ENCODE results near the gene FAM170B.
A peak's percentile ranks its signal among the peaks of the same experiment; 100 is the strongest.

The FAM170B gene

DNA sequence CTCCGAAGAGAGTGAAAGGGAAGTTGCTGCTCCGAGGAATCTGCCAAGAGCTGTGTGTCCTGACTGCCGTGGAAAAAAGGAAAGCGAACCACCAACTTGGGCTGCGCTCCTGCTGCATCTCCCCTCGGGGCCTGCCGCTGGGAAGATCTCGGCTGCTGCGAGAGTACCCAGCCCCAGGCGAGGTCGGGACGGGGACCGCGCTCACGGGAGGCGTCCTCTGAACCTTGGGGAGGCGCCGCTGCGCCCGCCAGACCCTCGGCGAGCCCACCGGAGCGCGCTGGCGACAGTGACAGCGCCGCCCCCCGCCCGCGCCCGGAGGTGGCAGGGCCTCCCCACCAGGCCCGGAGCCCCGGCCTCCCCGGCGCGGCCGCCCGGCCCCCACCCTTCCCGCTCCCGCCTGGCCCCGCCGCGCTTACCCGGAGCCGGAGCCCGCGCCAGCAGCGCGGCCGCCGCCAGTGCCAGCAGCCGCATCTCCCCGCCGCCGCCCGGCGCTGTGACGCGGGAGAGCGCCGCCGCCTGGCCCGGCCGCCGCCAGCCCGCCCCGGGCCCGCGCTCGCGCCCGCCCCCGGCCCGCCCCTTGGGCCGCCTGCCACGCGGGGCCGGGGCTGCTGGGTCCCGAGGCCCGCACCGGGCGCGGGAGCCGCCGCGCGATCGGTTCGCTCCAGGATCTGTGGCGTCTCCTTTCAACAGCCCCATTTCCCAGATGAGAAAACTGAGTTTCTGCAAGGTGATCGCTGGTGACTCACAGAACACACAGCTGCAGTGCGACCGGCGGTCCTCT, 18.6 kb downstream of the FAM170B start, which contains the start of gene VSTM4:
Gene VSTM4 (minus strand): TSS at position 508 of the 781 bp plus-strand sequence. CDS start 37 bp downstream, at position 471.
- DNase-seq (ENCODE audit: low spot score): peak; percentile 71
- in situ Hi-C loops (cut with MboI; ENCODE audit: low sequenced_read_pairs, unreplicated experiment): no loop called here
- no peak for TF ChIP-seq CTCF (IDR thresholded peaks at IDR 0.05; ENCODE audit: borderline replicate concordance, control extremely low read depth, extremely low read depth, insufficient read depth, missing control alignments)

GRCh38 chr10:49114718-49115014, 19.2 kb downstream of the FAM170B start:
- no peak for TF ChIP-seq CTCF (IDR thresholded peaks at IDR 0.05; ENCODE audit: borderline replicate concordance, control extremely low read depth, extremely low read depth, insufficient read depth, missing control alignments)
- DNase-seq (ENCODE audit: low spot score): no peak
- in situ Hi-C loops (cut with MboI; ENCODE audit: low sequenced_read_pairs, unreplicated experiment): no loop called here

GRCh38 chr10:49113741-49114141, 20.1 kb downstream of the FAM170B start:
- in situ Hi-C loops (cut with MboI; ENCODE audit: low sequenced_read_pairs, unreplicated experiment): no loop called here
- DNase-seq (ENCODE audit: low spot score): no peak
- TF ChIP-seq CTCF (IDR thresholded peaks at IDR 0.05; ENCODE audit: borderline replicate concordance, control extremely low read depth, extremely low read depth, insufficient read depth, missing control alignments): no peak

DNA sequence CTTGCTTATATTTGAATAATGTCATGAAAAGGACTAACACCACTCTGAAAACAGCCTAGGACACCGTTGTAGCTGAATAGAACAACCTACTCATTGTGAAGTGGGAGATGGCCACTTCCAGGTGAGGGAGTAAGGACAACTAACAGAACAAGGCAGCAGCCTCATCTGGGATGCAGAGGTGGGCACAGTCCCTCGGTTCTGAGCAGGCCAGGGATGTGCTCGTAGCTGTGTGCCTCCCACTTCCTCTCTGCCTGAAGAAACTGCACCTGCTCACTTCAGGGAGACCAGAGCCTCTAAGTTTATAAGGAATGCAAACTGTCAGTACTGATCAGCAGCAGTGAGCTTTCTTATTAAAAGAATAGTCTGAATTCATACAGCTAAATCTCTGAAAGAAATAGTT, 21.0 kb downstream of the FAM170B start:
- in situ Hi-C loops (cut with MboI; ENCODE audit: low sequenced_read_pairs, unreplicated experiment): no loop called here
- DNase-seq (ENCODE audit: low spot score): no peak
- no peak for TF ChIP-seq CTCF (IDR thresholded peaks at IDR 0.05; ENCODE audit: borderline replicate concordance, control extremely low read depth, extremely low read depth, insufficient read depth, missing control alignments)

GRCh38 chr10:49112098-49112497, 21.7 kb downstream of the FAM170B start:
- no peak for TF ChIP-seq CTCF (IDR thresholded peaks at IDR 0.05; ENCODE audit: borderline replicate concordance, control extremely low read depth, extremely low read depth, insufficient read depth, missing control alignments)
- no peak for DNase-seq (ENCODE audit: low spot score)
- in situ Hi-C loops (cut with MboI; ENCODE audit: low sequenced_read_pairs, unreplicated experiment): no loop called here

GRCh38 chr10:49111320-49111698, 22.5 kb downstream of the FAM170B start:
- in situ Hi-C loops (cut with MboI; ENCODE audit: low sequenced_read_pairs, unreplicated experiment): no loop called here
- no peak for TF ChIP-seq CTCF (IDR thresholded peaks at IDR 0.05; ENCODE audit: borderline replicate concordance, control extremely low read depth, extremely low read depth, insufficient read depth, missing control alignments)
- no peak for DNase-seq (ENCODE audit: low spot score)

All from GM13976 (cell line).